Panc1 (cell line): ENCODE data around the gene RAPGEF1. TPM values are rescaled to one million over a fixed set of nuclear protein-coding genes. Genes with fewer than 3 reads are reported as not detected.

Experiments used
- ATAC-seq: fragments of 200-7000 bp; cut with Tn5 transposase; 2 replicates; pipeline ENCODE4 v1.9.1; 2020; ENCODE audit warnings: mild to moderate bottlenecking, moderate library complexity
- BruUV-seq: library from RNA; stranded (reverse); fragments of 400-500 nt; replicated peaks from 2 replicates; lab custom pipeline; 2021; lab: Mats Ljungman, UMichigan
- CTCF ChIA-PET: fragments of 300-600 bp; sonication (Branson Sonifier 250); formaldehyde crosslinking; loops from one replicate; lab custom pipeline; 2022; ENCODE audit warnings: antibody characterized with exemption; lab: Charles Lee
- POLR2A ChIA-PET: fragments of 300-600 bp; sonication (Branson Sonifier 250); formaldehyde crosslinking; loops from one replicate; lab custom pipeline; 2022; ENCODE audit warnings: antibody characterized with exemption; lab: Charles Lee
- DNase-seq: peaks from one replicate; pipeline ENCODE4 v3.0.0-alpha.2; 2010; ENCODE audit warnings: low read depth, low spot score
- H3K27ac ChIP-seq: 2 replicates; pipeline ENCODE4 v1.5.1; 2011; ENCODE audit warnings: mild to moderate bottlenecking, low read length, inconsistent platforms
- H3K27me3 ChIP-seq: fragments of 200-500 bp; sonication (Bioruptor generic); 2 replicates; pipeline ENCODE4 v1.6.0; 2014; ENCODE audit warnings: low read length, inconsistent platforms; ENCODE audit not compliant: control insufficient read depth, insufficient read depth
- H3K36me3 ChIP-seq: fragments of 200-500 bp; sonication (Bioruptor generic); 2 replicates; pipeline ENCODE4 v1.5.1; 2014; ENCODE audit warnings: inconsistent platforms, mild to moderate bottlenecking, low read length, moderate library complexity; ENCODE audit not compliant: control insufficient read depth, insufficient read depth
- H3K4me1 ChIP-seq: 2 replicates; pipeline ENCODE4 v1.5.1; 2011; ENCODE audit warnings: inconsistent platforms, mild to moderate bottlenecking, low read length, moderate library complexity; ENCODE audit not compliant: control insufficient read depth, insufficient read depth
- H3K4me3 ChIP-seq, 2 experiments: 2 replicates each; pipeline ENCODE4 v1.5.1; 2011 to 2012; ENCODE audit warnings: low read depth in 2 of 2, low read length in 2 of 2, mild to moderate bottlenecking in 2 of 2, inconsistent platforms in 1 of 2, moderate library complexity in 1 of 2
- H3K9me3 ChIP-seq: fragments of 200-500 bp; sonication (Bioruptor generic); 2 replicates; pipeline ENCODE4 v1.5.1; 2014; ENCODE audit warnings: low read depth, mild to moderate bottlenecking, inconsistent platforms, low read length, moderate library complexity; ENCODE audit not compliant: control insufficient read depth, insufficient read depth
- POLR2AphosphoS5 ChIP-seq: IDR thresholded peaks from 2 replicates; pipeline ENCODE4 v1.6.1; 2012; ENCODE audit warnings: mild to moderate bottlenecking, low read depth, low read length, moderate library complexity
- SIN3A ChIP-seq: IDR thresholded peaks from 2 replicates; pipeline ENCODE4 v1.6.1; 2012; ENCODE audit warnings: low read depth, mild to moderate bottlenecking, low read length, moderate library complexity, borderline replicate concordance; ENCODE audit not compliant: insufficient read depth
- TCF7L2 ChIP-seq: IDR thresholded peaks from 2 replicates; pipeline ENCODE4 v1.6.1; 2011; ENCODE audit warnings: mild to moderate bottlenecking, low read depth, low read length, inconsistent platforms
- in situ Hi-C: cut with HindIII; loops from 2 replicates; pipeline ENCODE4 v1.10.0; 2016; ENCODE audit warnings: low sequenced_read_pairs, low pct_unique_long_range_greater_than_20kb
- intact Hi-C: fragments of 100-400 bp; cut with micrococcal nuclease; formaldehyde crosslinking; loops from one replicate; pipeline ENCODE4 v1.10.0; 2022; ENCODE audit not compliant: unreplicated experiment
- total RNA-seq: library from RNA; stranded (reverse); gene quantifications from one replicate; pipeline ENCODE4 v1.2.1, GENCODE V29; 2021; ENCODE audit not compliant: unreplicated experiment
- TF ChIP-seq, protein P1 (sequence below): fragments of 450-650 bp; IDR thresholded peaks from 2 replicates; pipeline ENCODE4 v1.5.1; 2017; ENCODE audit warnings: mild to moderate bottlenecking
- TF ChIP-seq, protein P2 (sequence below), 2 experiments: IDR thresholded peaks; 2 replicates each; pipeline ENCODE4 v1.6.1; 2011 to 2012; ENCODE audit warnings: low read depth in 2 of 2, control low read depth in 1 of 2, low read length in 1 of 2, mild to moderate bottlenecking in 1 of 2, moderate library complexity in 1 of 2; ENCODE audit not compliant: insufficient read depth in 1 of 2

The RAPGEF1 gene
- total RNA-seq, 1 experiment from 2014 or later = 86.8 TPM

DNA sequence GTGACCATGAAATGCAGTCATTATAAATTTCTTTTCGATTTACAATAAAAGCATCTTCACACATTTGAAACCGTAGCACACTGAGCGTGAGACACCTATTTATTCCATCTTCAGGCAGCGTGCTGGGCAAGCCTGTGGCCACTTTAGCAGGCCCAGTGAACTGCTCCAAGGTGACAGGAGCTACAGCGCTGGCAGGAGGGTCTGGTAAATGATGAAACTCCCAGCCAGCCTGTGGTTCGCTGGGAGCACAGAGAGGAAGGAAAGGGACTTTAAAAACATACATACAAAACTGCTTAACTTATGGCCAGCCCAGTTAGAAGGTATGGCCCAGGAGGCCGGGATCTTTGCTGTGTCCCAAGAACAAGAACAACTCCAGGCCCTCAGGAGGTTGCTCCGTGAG lies 5.1 kb downstream of the RAPGEF1 start:
- CTCF ChIA-PET = no interaction called here
- Histone ChIP-seq H3K36me3 (no peaks in the 10 kb centered on the region), H3K4me3 (no peak overlapping the region), H3K27ac (peak overlapping the region; percentile 88), H3K27me3 (no peaks in the 10 kb centered on the region), H3K4me1 (peaks cover 74% of the 10 kb centered on the region), H3K9me3 (no peaks in the 10 kb centered on the region)
- DNase-seq (no peak), ATAC-seq (no peak)
- POLR2A ChIA-PET = no interaction called here
- intact Hi-C loops (loop anchor here (10.0 kb wide), 1 partner anchor 60 kb away; no protein-coding TSS in a partner anchor), in situ Hi-C loops (no loop called here)
- no TSS peak for BruUV-seq
- no peak for TF ChIP-seq SIN3A
- TF ChIP-seq, protein P1, sequence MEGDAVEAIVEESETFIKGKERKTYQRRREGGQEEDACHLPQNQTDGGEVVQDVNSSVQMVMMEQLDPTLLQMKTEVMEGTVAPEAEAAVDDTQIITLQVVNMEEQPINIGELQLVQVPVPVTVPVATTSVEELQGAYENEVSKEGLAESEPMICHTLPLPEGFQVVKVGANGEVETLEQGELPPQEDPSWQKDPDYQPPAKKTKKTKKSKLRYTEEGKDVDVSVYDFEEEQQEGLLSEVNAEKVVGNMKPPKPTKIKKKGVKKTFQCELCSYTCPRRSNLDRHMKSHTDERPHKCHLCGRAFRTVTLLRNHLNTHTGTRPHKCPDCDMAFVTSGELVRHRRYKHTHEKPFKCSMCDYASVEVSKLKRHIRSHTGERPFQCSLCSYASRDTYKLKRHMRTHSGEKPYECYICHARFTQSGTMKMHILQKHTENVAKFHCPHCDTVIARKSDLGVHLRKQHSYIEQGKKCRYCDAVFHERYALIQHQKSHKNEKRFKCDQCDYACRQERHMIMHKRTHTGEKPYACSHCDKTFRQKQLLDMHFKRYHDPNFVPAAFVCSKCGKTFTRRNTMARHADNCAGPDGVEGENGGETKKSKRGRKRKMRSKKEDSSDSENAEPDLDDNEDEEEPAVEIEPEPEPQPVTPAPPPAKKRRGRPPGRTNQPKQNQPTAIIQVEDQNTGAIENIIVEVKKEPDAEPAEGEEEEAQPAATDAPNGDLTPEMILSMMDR = no peak
- no peak for TF ChIP-seq POLR2AphosphoS5

DNA sequence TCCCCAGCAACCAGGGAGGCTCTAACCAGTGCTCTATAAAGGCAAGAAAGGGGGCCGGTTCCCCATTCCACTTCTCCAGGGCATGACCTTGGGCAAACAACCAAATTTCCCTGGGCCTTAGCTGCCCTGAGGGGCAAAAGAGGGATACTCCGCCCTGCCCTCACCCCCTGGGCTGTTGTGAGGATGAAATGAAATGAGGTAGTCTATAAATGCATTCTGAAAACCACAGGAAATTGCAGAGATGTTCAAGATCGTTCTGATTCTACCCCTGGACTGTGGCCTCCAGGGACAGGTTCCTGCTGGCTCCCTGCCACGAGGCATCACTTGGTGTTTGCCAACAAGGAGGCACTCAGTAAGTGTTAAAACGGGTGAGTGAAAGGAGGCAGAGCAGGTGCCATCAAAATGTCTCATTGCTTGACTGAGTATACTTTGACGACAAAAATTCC lies 5.7 kb downstream of the RAPGEF1 start:
- no peaks in the 10 kb centered on the region for H3K9me3 ChIP-seq
- in situ Hi-C loops (no loop called here), intact Hi-C loops (loop anchor here (10.0 kb wide), 1 partner anchor 59 kb away; no protein-coding TSS in a partner anchor)
- ATAC-seq (0 out of 2 replicates have a peak, but pooled peaks have one; percentile 5), DNase-seq (no peak)
- BruUV-seq = no TSS peak
- ChIA-PET CTCF (no interaction called here), POLR2A (no interaction called here)
- TF ChIP-seq TCF7L2 (no peak; the same call in 1 of the 2 replicates), POLR2AphosphoS5 (no peak), SIN3A (no peak)
- TF ChIP-seq, protein P2, sequence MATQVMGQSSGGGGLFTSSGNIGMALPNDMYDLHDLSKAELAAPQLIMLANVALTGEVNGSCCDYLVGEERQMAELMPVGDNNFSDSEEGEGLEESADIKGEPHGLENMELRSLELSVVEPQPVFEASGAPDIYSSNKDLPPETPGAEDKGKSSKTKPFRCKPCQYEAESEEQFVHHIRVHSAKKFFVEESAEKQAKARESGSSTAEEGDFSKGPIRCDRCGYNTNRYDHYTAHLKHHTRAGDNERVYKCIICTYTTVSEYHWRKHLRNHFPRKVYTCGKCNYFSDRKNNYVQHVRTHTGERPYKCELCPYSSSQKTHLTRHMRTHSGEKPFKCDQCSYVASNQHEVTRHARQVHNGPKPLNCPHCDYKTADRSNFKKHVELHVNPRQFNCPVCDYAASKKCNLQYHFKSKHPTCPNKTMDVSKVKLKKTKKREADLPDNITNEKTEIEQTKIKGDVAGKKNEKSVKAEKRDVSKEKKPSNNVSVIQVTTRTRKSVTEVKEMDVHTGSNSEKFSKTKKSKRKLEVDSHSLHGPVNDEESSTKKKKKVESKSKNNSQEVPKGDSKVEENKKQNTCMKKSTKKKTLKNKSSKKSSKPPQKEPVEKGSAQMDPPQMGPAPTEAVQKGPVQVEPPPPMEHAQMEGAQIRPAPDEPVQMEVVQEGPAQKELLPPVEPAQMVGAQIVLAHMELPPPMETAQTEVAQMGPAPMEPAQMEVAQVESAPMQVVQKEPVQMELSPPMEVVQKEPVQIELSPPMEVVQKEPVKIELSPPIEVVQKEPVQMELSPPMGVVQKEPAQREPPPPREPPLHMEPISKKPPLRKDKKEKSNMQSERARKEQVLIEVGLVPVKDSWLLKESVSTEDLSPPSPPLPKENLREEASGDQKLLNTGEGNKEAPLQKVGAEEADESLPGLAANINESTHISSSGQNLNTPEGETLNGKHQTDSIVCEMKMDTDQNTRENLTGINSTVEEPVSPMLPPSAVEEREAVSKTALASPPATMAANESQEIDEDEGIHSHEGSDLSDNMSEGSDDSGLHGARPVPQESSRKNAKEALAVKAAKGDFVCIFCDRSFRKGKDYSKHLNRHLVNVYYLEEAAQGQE (IDR thresholded peaks at IDR 0.05; ENCODE audit: insufficient read depth in 1 of 2, low read depth in 2 of 2, low read length in 1 of 2) = no peak
- TF ChIP-seq, protein P1 = no peak
- peak overlapping the region; percentile 88 for H3K27ac ChIP-seq
- no peak overlapping the region for H3K4me3 ChIP-seq
- H3K27me3 ChIP-seq = no peaks in the 10 kb centered on the region
- H3K4me1 ChIP-seq = peaks cover 78% of the 10 kb centered on the region
- no peaks in the 10 kb centered on the region for H3K36me3 ChIP-seq
